Stimulated activated naive CD8-positive, alpha-beta T cell treated with anti-CD3 and anti-CD28 coated beads, Interleukin-15, Interleukin-2, amounts not matched to agents 100 ng/mL and 50 ng/mL, for 24 hours (primary cell): ENCODE measurements around the gene MYOM1.
A peak's percentile ranks its signal among the peaks of the same experiment; 100 is the strongest.

ENCODE experiments used
- H3K27ac Mint-ChIP-seq: one replicate; pipeline ENCODE4 v1.8.0; 2021; ENCODE audit warnings: mild to moderate bottlenecking, mixed read lengths
- H3K27me3 Mint-ChIP-seq: one replicate; pipeline ENCODE4 v1.8.0; 2021; ENCODE audit warnings: mixed read lengths
- H3K36me3 Mint-ChIP-seq: one replicate; pipeline ENCODE4 v1.8.0; 2021; ENCODE audit warnings: low read depth, mixed read lengths
- H3K4me1 Mint-ChIP-seq: one replicate; pipeline ENCODE4 v1.8.0; 2021; ENCODE audit warnings: low read depth, mixed read lengths
- H3K4me3 Mint-ChIP-seq: one replicate; pipeline ENCODE4 v1.8.0; 2021; ENCODE audit warnings: mild to moderate bottlenecking, mixed read lengths
- H3K9me3 Mint-ChIP-seq: one replicate; pipeline ENCODE4 v1.8.0; 2021; ENCODE audit warnings: mixed read lengths

The MYOM1 gene

GRCh38 chr18:3140986-3141639, 78.7 kb downstream of the MYOM1 start:
- H3K9me3 Mint-ChIP-seq: peaks cover 10% of the 10 kb centered on the region
- H3K27ac Mint-ChIP-seq: no peak overlapping the region
- no peak overlapping the region for H3K4me3 Mint-ChIP-seq
- H3K4me1 Mint-ChIP-seq: no peaks in the 10 kb centered on the region
- H3K36me3 Mint-ChIP-seq: peaks cover 8% of the 10 kb centered on the region
- no peaks in the 10 kb centered on the region for H3K27me3 Mint-ChIP-seq

DNA sequence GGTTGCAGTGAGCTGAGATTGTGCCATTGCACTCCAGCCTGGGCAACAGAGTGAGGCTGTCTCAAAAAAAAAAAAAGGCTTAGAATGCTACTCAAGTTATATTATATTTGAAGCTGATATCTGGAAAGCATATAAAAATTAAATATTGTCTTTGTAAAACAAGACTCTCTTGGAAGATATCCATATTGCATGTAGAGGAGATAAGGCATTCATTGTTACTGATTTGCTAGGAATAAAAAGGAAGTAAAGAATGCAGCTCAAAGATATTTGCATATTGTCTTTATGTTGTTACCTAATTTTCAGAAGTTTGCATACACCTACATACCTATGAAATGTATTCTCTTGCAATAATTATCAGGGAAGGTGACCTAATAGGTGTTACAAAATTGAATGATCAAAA, 79.4 kb downstream of the MYOM1 start:
- H3K36me3 Mint-ChIP-seq: peaks cover 8% of the 10 kb centered on the region
- H3K9me3 Mint-ChIP-seq: peaks cover 10% of the 10 kb centered on the region
- H3K27ac Mint-ChIP-seq: no peak overlapping the region
- H3K27me3 Mint-ChIP-seq: no peaks in the 10 kb centered on the region
- H3K4me1 Mint-ChIP-seq: no peaks in the 10 kb centered on the region
- H3K4me3 Mint-ChIP-seq: no peak overlapping the region

DNA sequence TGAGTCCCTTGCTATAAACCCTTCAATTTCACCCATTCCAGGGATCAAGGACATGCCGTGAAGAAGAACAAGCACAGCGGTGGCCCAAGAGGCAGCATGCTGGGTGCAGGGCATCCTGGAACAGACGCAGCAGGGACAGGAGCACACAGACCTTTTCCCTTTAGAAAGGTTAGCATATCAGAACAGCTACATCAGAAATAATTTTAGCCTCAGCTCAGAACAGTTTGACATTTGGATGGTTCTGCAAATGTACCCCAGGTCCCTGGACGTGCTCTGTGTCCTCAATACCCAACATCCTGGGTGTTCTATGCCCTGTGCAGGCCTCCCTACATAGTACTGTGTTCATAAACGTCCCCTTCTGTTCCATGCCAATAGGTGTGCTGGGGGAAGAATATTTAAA, 80.4 kb downstream of the MYOM1 start:
- Mint-ChIP-seq H3K4me1 (no peaks in the 10 kb centered on the region), H3K27ac (no peak overlapping the region), H3K27me3 (no peaks in the 10 kb centered on the region), H3K9me3 (peaks cover 10% of the 10 kb centered on the region), H3K4me3 (no peak overlapping the region), H3K36me3 (peaks cover 8% of the 10 kb centered on the region)

- Mint-ChIP-seq H3K9me3 (peaks cover 10% of the 10 kb centered on the region), H3K27ac (no peak overlapping the region), H3K4me1 (no peaks in the 10 kb centered on the region), H3K27me3 (no peaks in the 10 kb centered on the region), H3K4me3 (no peak overlapping the region), H3K36me3 (peaks cover 8% of the 10 kb centered on the region)
Observed at GRCh38 chr18:3138274-3138975, 81.3 kb downstream of the MYOM1 start.

- Mint-ChIP-seq H3K27me3 (no peaks in the 10 kb centered on the region), H3K9me3 (no peaks in the 10 kb centered on the region), H3K27ac (no peak overlapping the region), H3K36me3 (no peaks in the 10 kb centered on the region), H3K4me1 (no peaks in the 10 kb centered on the region), H3K4me3 (no peak overlapping the region)
Observed at GRCh38 chr18:3135536-3135935, 84.2 kb downstream of the MYOM1 start.

GRCh38 chr18:3132700-3133099, 87.1 kb downstream of the MYOM1 start:
- Mint-ChIP-seq H3K36me3 (no peaks in the 10 kb centered on the region), H3K4me1 (peaks cover 10% of the 10 kb centered on the region), H3K27ac (no peak overlapping the region), H3K27me3 (peaks cover 3% of the 10 kb centered on the region), H3K9me3 (no peaks in the 10 kb centered on the region), H3K4me3 (no peak overlapping the region)

- no peak overlapping the region for H3K27ac Mint-ChIP-seq
- H3K4me3 Mint-ChIP-seq: no peak overlapping the region
- H3K27me3 Mint-ChIP-seq: peaks cover 3% of the 10 kb centered on the region
- peaks cover 4% of the 10 kb centered on the region for H3K36me3 Mint-ChIP-seq
- H3K9me3 Mint-ChIP-seq: no peaks in the 10 kb centered on the region
- H3K4me1 Mint-ChIP-seq: peaks cover 10% of the 10 kb centered on the region
Observed at GRCh38 chr18:3130344-3130743, 89.4 kb downstream of the MYOM1 start.

DNA sequence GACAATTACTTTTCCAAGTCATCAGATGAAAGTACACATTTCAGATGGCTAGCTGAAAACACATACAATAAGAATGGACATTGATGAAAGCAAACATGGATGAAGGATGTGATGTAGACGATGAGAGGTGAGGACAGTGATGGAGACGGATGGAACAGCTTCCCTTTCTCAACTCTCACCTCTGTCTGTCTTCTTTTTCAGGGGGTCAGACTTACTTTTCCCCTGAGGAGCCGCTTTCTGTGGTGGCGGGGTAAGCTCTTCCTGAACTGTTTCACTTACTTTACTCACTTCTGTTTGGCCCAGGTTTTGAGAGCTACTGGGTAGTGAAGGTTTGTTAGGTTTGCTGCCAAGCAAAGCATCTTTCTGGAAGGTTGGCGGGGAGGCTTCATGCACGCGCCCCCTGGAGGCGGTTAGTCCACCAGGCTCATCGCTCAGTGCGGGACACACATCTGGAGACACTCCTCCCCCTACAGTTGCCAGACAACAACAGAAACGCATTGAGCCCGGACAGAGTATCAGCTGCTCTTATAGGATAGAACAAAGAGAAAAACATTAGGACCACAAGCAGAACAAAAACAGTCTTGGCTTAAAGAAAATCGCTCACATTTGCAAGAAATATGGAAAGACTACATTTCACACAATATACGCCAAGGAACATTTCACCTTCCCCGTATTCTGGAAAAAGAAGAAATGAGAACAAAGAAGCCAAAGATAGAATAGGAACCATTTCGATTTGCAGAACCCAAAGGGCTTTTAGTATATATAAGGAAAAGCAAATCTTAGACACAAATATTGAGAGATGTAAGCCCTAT, 90.5 kb downstream of the MYOM1 start:
- Mint-ChIP-seq H3K4me3 (no peak overlapping the region), H3K9me3 (no peaks in the 10 kb centered on the region), H3K27ac (no peak overlapping the region), H3K4me1 (peaks cover 10% of the 10 kb centered on the region), H3K27me3 (peaks cover 3% of the 10 kb centered on the region), H3K36me3 (peaks cover 12% of the 10 kb centered on the region)

DNA sequence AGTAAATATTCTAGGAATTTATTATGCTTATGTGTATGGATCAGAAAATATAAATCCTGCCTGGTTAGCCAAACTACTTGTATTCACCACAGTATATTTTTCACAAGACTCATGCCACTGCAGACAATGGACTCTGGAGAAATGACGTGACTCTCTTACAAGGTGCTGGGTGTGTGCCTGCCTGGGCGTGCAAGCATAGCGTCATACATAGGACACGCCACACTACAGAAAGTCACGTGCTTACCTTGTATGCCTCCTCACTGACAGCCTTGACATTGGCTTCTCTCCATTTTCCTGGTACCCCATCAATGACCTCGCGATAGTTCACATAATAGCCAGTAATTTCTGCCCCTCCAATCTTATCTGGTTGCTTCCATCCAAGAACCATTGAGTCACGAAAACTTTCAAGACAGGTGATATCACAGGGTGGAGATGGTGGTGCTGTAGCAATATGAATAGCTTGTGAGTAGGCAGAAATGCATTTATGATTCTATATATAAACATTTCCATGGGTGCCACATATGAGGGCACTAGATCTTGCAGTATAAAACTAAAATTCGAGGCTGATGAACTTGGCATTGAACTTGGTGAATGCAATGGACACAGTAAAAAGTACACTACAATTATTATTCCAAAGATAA, 93.2 kb downstream of the MYOM1 start:
- H3K4me3 Mint-ChIP-seq: no peak overlapping the region
- peaks cover 3% of the 10 kb centered on the region for H3K27me3 Mint-ChIP-seq
- H3K4me1 Mint-ChIP-seq: peaks cover 10% of the 10 kb centered on the region
- peaks cover 12% of the 10 kb centered on the region for H3K36me3 Mint-ChIP-seq
- no peaks in the 10 kb centered on the region for H3K9me3 Mint-ChIP-seq
- peak overlapping the region; percentile 0 for H3K27ac Mint-ChIP-seq

- H3K36me3 Mint-ChIP-seq: peaks cover 12% of the 10 kb centered on the region
- no peak overlapping the region for H3K27ac Mint-ChIP-seq
- no peaks in the 10 kb centered on the region for H3K9me3 Mint-ChIP-seq
- H3K4me3 Mint-ChIP-seq: no peak overlapping the region
- peaks cover 3% of the 10 kb centered on the region for H3K27me3 Mint-ChIP-seq
- H3K4me1 Mint-ChIP-seq: peaks cover 10% of the 10 kb centered on the region
Observed at GRCh38 chr18:3124822-3125221, 94.9 kb downstream of the MYOM1 start.

DNA sequence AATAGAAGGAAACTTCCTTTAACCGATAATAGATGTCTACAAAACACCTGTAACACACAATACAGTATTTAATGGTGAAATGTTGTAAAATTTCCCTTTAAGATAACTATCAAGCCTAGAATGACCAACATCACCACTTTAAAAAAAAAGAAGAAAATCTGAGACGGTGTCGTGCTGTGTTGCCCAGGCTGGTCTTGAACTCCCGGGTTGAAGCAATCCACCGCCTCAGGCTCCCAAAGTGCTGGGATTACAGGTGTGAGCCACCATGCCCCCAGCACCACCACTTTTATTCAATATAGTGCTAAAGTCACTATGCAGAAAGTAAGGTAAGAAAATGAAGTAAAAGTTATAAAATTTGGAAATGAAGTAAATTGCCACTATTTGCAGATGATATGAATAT, 96.9 kb downstream of the MYOM1 start:
- Mint-ChIP-seq H3K36me3 (peaks cover 16% of the 10 kb centered on the region), H3K27me3 (no peaks in the 10 kb centered on the region), H3K4me3 (no peak overlapping the region), H3K9me3 (no peaks in the 10 kb centered on the region), H3K4me1 (no peaks in the 10 kb centered on the region), H3K27ac (no peak overlapping the region)

DNA sequence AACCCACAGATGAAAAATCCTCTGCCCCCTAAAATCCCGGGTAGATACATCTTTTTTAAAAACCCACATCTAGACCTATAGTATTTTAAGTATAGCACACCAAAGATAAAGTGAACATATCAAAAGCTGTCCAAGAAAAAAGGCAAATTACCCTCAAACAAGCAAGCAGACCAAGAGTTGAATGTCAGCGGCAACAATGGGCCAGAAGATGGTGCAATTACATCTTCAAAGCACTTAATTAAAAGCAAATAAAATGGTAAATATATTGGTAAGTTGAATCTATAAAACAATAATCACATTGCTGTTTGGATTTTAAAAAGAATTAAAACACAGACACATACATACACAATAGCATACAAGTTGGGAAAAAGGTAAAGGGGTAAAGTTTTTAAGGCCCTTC, 98.5 kb downstream of the MYOM1 start:
- H3K4me3 Mint-ChIP-seq: no peak overlapping the region
- no peaks in the 10 kb centered on the region for H3K9me3 Mint-ChIP-seq
- H3K36me3 Mint-ChIP-seq: peaks cover 13% of the 10 kb centered on the region
- no peaks in the 10 kb centered on the region for H3K27me3 Mint-ChIP-seq
- H3K4me1 Mint-ChIP-seq: no peaks in the 10 kb centered on the region
- H3K27ac Mint-ChIP-seq: no peak overlapping the region

- Mint-ChIP-seq H3K4me3 (no peak overlapping the region), H3K27me3 (no peaks in the 10 kb centered on the region), H3K27ac (no peak overlapping the region), H3K4me1 (no peaks in the 10 kb centered on the region), H3K9me3 (no peaks in the 10 kb centered on the region), H3K36me3 (peaks cover 12% of the 10 kb centered on the region)
Observed at GRCh38 chr18:3120356-3120755, 99.4 kb downstream of the MYOM1 start.

DNA sequence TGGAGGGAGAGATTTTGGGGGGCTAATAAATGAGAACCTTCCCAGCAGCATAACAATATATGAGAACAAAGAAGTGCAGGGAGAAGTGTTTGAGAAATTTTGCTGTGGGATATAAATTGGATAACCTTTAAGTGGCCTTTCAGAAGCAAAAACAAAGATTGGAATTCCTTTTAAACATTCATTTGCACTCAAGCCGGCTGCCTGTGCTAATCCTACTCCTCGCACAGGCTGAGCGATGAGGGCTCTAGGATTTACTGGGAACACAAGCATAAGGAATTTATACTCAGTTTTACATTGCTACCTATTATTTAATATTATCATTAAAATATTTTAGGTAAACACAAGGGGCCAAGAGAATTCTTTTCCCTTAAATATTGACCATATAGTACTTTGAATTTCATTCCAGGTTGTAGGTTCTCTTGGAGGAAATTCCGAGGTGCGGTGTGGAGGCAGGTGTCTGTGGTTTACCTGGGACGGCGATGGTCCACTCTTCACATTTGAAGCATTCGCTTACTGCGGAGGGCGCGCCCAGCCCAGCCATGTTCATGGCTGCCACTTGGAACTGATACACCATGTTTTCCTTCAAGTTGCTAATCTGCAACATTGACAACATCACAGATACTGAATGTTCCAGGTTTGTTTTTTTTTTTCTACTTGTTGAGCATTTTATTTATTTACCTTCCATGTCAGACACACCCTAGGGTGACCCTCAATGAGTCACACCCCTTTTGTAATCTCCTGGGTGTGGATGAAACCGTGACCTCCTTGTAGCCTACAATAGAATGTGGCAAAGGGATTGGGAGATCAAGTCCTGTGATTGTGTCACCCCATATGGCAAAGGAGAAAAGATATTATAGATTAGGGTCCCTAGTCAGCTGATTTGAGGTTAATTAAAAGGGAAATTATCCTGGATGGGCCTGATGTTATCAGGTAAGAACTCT, 100.1 kb downstream of the MYOM1 start:
- H3K27me3 Mint-ChIP-seq: no peaks in the 10 kb centered on the region
- no peak overlapping the region for H3K27ac Mint-ChIP-seq
- no peaks in the 10 kb centered on the region for H3K4me1 Mint-ChIP-seq

More for the DNA sequence above, 100.1 kb downstream of the MYOM1 start:
- Mint-ChIP-seq H3K4me3 (no peak overlapping the region), H3K36me3 (peaks cover 5% of the 10 kb centered on the region), H3K9me3 (no peaks in the 10 kb centered on the region)
